ENCODE measurements around the gene ROR2. TPM values are rescaled to one million over a fixed set of nuclear protein-coding genes. Genes with fewer than 3 reads are reported as not detected.

Gene ROR2
- total RNA-seq, 2 donors from 2014 or later = 0.21 to 0.68 TPM

- no peak for TF ChIP-seq CTCF (IDR thresholded peaks at IDR 0.05)
- H3K4me3 ChIP-seq = peak overlapping the region; percentile 58
- H3K9me3 ChIP-seq = no peaks in the 10 kb centered on the region
- no peak overlapping the region for H3K27ac ChIP-seq
- ATAC-seq (ENCODE audit: insufficient number of reproducible peaks, low FRiP score, low read depth) (no peak), DNase-seq (ENCODE audit: low spot score) (no peak)
- H3K27me3 ChIP-seq (replicated peaks; ENCODE audit: insufficient read depth) = no peaks in the 10 kb centered on the region
- no peaks in the 10 kb centered on the region for H3K36me3 ChIP-seq
- H3K4me1 ChIP-seq (ENCODE audit: control insufficient read depth in 1 of 2, low read depth in 2 of 2) = peaks cover 7 to 14% of the 10 kb centered on the region in 2 donors
Measured at GRCh38 chr9:91844701-91845291, 105.2 kb downstream of the ROR2 start.

GRCh38 chr9:91844190-91844589 lies 105.8 kb downstream of the ROR2 start:
- Histone ChIP-seq H3K4me1 (ENCODE audit: control insufficient read depth in 1 of 2, low read depth in 2 of 2) (peaks cover 7 to 14% of the 10 kb centered on the region in 2 donors), H3K4me3 (peak overlapping the region; percentile 58), H3K27me3 (replicated peaks; ENCODE audit: insufficient read depth) (no peaks in the 10 kb centered on the region), H3K27ac (no peak overlapping the region), H3K36me3 (no peaks in the 10 kb centered on the region), H3K9me3 (no peaks in the 10 kb centered on the region)
- no peak for DNase-seq (ENCODE audit: low spot score)
- TF ChIP-seq CTCF (IDR thresholded peaks at IDR 0.05) = no peak
- no peak for ATAC-seq (ENCODE audit: insufficient number of reproducible peaks, low FRiP score, low read depth)

GRCh38 chr9:91843623-91844148 lies 106.3 kb downstream of the ROR2 start:
- no peak for ATAC-seq (ENCODE audit: insufficient number of reproducible peaks, low FRiP score, low read depth)
- H3K4me1 ChIP-seq (ENCODE audit: control insufficient read depth in 1 of 2, low read depth in 2 of 2) = peaks cover 7 to 14% of the 10 kb centered on the region in 2 donors
- H3K9me3 ChIP-seq = no peaks in the 10 kb centered on the region
- no peaks in the 10 kb centered on the region for H3K36me3 ChIP-seq
- TF ChIP-seq CTCF (IDR thresholded peaks at IDR 0.05) = no peak
- no peak for DNase-seq (ENCODE audit: low spot score)
- H3K27ac ChIP-seq = no peak overlapping the region
- no peaks in the 10 kb centered on the region for H3K27me3 ChIP-seq (replicated peaks; ENCODE audit: insufficient read depth)
- peak overlapping the region; percentile 58 for H3K4me3 ChIP-seq

- Histone ChIP-seq H3K4me1 (ENCODE audit: control insufficient read depth in 1 of 2, low read depth in 2 of 2) (peaks cover 7 to 14% of the 10 kb centered on the region in 2 donors), H3K36me3 (no peaks in the 10 kb centered on the region), H3K27ac (no peak overlapping the region), H3K9me3 (no peaks in the 10 kb centered on the region), H3K27me3 (replicated peaks; ENCODE audit: insufficient read depth) (no peaks in the 10 kb centered on the region), H3K4me3 (no peak overlapping the region)
- no peak for DNase-seq (ENCODE audit: low spot score)
- no peak for ATAC-seq (ENCODE audit: insufficient number of reproducible peaks, low FRiP score, low read depth)
- TF ChIP-seq CTCF (IDR thresholded peaks at IDR 0.05) = no peak
Measured at GRCh38 chr9:91843093-91843492, 106.9 kb downstream of the ROR2 start.

- DNase-seq (ENCODE audit: low spot score) (no peak), ATAC-seq (ENCODE audit: insufficient number of reproducible peaks, low FRiP score, low read depth) (no peak)
- peaks cover 7 to 14% of the 10 kb centered on the region in 2 donors for H3K4me1 ChIP-seq (ENCODE audit: control insufficient read depth in 1 of 2, low read depth in 2 of 2)
- no peaks in the 10 kb centered on the region for H3K36me3 ChIP-seq
- H3K27me3 ChIP-seq (replicated peaks; ENCODE audit: insufficient read depth) = no peaks in the 10 kb centered on the region
- H3K27ac ChIP-seq = no peak overlapping the region
- TF ChIP-seq CTCF (IDR thresholded peaks at IDR 0.05) = no peak
- no peak overlapping the region for H3K4me3 ChIP-seq
- no peaks in the 10 kb centered on the region for H3K9me3 ChIP-seq
Measured at GRCh38 chr9:91842358-91843049, 107.5 kb downstream of the ROR2 start.

All from thoracic aorta (tissue), 2 donors.